Measurements from ENCODE around the gene KNG1.
"Not testable (repeated sequence)": the region's sequence is repeated elsewhere in the genome, so short reads cannot be mapped to it uniquely, and the experiment has no call there.

KNG1 gene

DNA sequence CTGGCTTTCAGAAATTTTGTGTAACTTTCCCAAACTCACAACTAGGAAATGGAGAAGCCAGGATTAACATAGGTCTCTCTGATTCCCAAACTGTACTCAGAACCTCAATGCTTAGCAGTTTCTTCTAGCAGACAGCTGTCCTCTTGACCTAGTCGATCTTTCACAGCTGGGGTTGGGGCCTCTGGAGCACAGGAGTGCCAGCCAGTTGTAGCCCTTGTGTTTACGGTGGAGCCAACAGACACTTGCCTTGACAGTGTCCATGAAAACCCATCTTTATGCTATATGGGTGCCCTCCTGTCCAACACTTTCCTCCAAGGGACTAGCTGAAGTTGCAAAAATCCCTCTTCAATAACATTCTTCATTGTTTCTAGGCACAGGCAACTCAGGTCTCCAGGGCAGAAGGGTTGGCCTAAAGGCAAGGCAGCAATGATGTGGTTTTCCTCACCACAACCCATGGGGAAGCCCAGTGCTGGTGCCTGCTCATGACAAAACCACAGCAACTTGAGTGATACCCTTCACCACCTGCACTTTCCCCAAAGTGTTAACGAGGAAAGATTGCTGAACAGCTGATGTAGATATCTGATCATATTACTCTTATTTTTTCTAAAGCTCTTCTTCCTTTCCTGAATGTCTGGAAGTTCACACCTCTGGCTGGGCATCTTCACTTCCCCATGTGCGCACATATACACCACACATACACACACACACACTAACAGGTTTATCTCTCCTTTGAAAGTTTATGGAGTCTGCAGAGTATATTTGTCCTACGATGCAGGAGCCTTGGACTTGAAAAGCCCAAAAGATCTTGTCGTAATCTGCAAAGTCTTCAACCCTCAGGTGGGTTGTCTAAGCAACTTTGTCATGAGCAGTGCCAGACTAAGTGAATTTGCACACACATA, 11.0 kb upstream of the KNG1 start:
- FAIRE-seq (peak; percentile 90), DNase-seq (ENCODE audit: insufficient read length, low spot score) (no peak)
- no peak for TF ChIP-seq POLR2AphosphoS5 (IDR thresholded peaks at IDR 0.05; ENCODE audit: low read depth, low read length)
- no peak for TF ChIP-seq PAX5 (IDR thresholded peaks at IDR 0.05; ENCODE audit: insufficient read depth, low read length, severe bottlenecking)
- no peak for TF ChIP-seq POLR2A (IDR thresholded peaks at IDR 0.05; ENCODE audit: low read depth, low read length)
- no peak for TF ChIP-seq SPI1 (IDR thresholded peaks at IDR 0.05; ENCODE audit: low read depth, low read length)
- no peak for TF ChIP-seq TAF1 (IDR thresholded peaks at IDR 0.05; ENCODE audit: low read depth, low read length)
- TF ChIP-seq POU2F2 (IDR thresholded peaks at IDR 0.05; ENCODE audit: low read depth, low read length) = no peak

DNA sequence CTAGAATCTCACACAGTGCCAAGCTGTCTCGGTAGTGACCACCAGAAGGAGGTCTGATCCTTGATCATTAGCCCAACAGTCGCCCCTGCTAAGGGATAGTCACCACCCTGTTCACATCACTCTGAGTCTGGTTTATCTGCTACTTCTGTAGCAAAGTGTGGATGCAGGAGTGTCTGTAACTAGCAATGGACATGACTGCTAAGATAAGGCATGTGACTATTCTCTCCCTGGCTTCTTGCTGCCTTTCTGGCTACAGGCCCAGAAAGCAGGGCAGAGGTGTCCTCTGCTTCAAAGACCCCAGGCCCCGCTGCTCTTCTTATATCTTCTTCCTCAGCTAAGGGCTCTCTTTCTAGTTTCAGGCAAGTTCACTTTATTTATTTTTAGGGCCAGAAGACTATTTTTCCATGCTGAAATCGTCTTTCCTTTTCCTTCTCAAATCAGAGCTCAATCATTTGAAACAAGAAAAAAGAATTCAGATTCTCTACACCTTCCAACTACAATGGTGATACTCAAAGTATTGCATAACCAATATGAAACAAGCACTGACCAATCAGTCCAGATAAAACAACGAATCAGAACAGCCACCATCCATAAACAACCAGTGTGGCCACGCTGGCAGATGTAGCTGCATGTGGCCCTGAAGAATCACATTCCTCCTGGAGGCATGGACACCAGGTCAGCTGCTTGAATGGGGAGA, 8.0 kb upstream of the KNG1 start:
- no peak for FAIRE-seq
- no peak for TF ChIP-seq SPI1 (IDR thresholded peaks at IDR 0.05; ENCODE audit: low read depth, low read length)
- no peak for TF ChIP-seq PAX5 (IDR thresholded peaks at IDR 0.05; ENCODE audit: insufficient read depth, low read length, severe bottlenecking)
- no peak for DNase-seq (ENCODE audit: insufficient read length, low spot score)

DNA sequence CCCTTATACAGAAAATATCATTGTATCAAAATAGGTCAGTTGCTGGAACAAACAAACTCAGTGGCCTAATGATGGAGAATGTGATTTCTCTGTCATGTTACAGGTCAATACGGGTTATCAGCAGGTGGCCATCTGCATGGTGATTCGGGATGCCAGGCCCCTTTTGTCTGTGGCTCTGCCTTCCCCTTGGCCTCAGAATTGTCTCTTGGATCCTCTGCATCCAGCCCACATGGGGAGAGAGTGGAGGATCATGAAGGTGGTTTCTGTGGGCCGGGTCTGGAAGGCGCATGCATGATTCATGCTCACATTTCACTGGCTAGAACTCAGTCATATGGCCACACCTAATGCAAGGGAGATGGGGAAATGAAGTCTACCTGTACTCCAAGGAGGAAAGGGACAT, 6.5 kb upstream of the KNG1 start:
- not testable (repeated sequence) for DNase-seq (ENCODE audit: insufficient read length, low spot score); FAIRE-seq

DNA sequence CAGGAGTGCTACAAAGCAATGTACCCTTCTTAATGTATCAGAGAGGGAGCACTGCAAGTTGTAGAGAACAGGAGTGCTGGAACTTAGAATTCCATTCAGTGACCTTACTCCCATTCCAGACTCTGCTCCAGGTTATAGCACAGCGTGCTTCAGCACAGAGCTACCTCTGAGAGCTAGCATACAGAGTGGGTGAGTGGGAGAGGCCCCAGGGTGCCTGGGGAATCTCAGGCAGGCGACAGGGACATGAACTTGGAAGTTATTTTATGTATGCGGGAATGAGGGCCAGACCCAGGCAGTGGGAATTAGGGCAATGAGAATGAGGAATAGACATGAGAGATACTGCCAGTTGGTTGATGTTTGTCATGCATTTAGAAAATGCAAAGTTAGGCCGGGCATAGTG, 3.7 kb upstream of the KNG1 start:
- FAIRE-seq (no peak), DNase-seq (ENCODE audit: insufficient read length, low spot score) (no peak)
- TF ChIP-seq POU2F2 (IDR thresholded peaks at IDR 0.05; ENCODE audit: low read depth, low read length) (no peak), POLR2A (IDR thresholded peaks at IDR 0.05; ENCODE audit: low read depth, low read length) (no peak), POLR2AphosphoS5 (IDR thresholded peaks at IDR 0.05; ENCODE audit: low read depth, low read length) (no peak), PAX5 (IDR thresholded peaks at IDR 0.05; ENCODE audit: insufficient read depth, low read length, severe bottlenecking) (no peak), TAF1 (IDR thresholded peaks at IDR 0.05; ENCODE audit: low read depth, low read length) (no peak)

DNA sequence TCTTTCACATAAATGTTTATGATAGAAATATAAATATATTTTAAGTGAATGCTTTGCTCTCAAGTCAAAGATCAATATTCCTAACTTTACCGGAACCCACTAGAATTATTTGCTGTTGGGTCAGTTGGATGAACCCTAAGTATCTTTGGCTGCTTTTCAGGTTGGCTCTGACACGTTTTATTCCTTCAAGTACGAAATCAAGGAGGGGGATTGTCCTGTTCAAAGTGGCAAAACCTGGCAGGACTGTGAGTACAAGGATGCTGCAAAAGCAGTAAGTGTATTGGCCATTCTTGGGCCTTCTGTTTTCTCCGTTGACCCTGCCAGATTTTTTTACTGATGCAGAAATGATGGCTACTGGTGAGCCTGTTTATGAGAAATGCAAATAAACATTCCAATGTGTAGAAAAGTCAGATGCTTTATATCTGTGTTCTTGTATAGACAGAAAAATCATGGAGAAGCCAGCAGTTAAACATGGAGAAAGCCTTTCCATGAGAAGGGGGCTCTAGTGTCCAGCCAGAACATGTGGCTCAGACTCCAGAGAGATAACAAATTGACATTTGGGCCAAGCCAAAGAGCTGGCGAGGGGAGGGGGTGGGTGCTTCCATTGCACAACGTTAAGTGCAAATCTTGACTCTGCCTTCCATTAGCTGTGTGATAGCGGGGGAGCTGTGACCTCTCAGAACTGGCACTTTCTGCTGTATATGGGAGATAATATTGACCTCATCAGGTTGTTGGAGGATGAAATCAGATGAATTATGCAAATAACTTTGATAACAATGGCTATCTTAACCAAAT, 3.0 kb downstream of the KNG1 start:
- FAIRE-seq (no peak), DNase-seq (ENCODE audit: insufficient read length, low spot score) (no peak)
- TF ChIP-seq SPI1 (IDR thresholded peaks at IDR 0.05; ENCODE audit: low read depth, low read length) = no peak
- TF ChIP-seq POLR2AphosphoS5 (IDR thresholded peaks at IDR 0.05; ENCODE audit: low read depth, low read length) = no peak
- TF ChIP-seq PAX5 (IDR thresholded peaks at IDR 0.05; ENCODE audit: insufficient read depth, low read length, severe bottlenecking) = no peak
- TF ChIP-seq POLR2A (IDR thresholded peaks at IDR 0.05; ENCODE audit: low read depth, low read length) = no peak
- no peak for TF ChIP-seq TAF1 (IDR thresholded peaks at IDR 0.05; ENCODE audit: low read depth, low read length)
- no peak for TF ChIP-seq POU2F2 (IDR thresholded peaks at IDR 0.05; ENCODE audit: low read depth, low read length)

DNA sequence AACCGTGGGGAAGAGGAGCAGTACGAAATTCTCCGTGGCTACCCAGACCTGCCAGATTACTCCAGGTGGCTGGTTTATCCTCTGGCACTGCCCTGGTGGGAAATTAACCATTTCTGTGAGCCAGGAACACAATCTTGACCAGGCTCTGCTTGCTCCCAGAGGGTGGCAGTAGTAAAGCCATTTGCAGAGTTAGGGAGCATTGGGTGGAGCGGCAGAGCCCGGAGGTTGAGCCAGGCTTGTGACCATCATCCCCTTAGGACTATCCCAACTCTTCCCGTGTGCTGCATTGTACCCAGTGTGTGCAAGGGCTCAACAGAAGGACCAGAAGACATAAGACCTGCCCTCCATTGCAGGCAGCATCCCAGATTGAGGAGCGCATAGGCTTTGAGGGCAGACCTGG, 5.3 kb downstream of the KNG1 start:
- no peak for FAIRE-seq
- DNase-seq (ENCODE audit: insufficient read length, low spot score) = no peak
- no peak for TF ChIP-seq SPI1 (IDR thresholded peaks at IDR 0.05; ENCODE audit: low read depth, low read length)
- no peak for TF ChIP-seq TAF1 (IDR thresholded peaks at IDR 0.05; ENCODE audit: low read depth, low read length)
- TF ChIP-seq PAX5 (IDR thresholded peaks at IDR 0.05; ENCODE audit: insufficient read depth, low read length, severe bottlenecking) = no peak
- no peak for TF ChIP-seq POLR2A (IDR thresholded peaks at IDR 0.05; ENCODE audit: low read depth, low read length)
- TF ChIP-seq POLR2AphosphoS5 (IDR thresholded peaks at IDR 0.05; ENCODE audit: low read depth, low read length) = no peak
- TF ChIP-seq POU2F2 (IDR thresholded peaks at IDR 0.05; ENCODE audit: low read depth, low read length) = no peak

DNA sequence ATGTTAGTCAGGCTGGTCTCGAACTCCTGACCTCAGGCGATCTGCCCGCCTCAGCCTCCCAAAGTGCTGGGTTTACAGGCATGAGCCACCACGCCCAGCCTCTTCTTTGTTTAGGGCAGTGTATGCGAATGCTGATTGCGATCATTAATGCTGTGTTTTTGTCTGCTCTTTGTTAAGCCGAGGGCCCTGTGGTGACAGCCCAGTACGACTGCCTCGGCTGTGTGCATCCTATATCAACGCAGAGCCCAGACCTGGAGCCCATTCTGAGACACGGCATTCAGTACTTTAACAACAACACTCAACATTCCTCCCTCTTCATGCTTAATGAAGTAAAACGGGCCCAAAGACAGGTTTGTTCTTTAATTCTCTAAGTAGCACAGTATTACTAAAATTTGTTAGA, 7.8 kb downstream of the KNG1 start:
- TF ChIP-seq TAF1 (IDR thresholded peaks at IDR 0.05; ENCODE audit: low read depth, low read length) = no peak
- TF ChIP-seq POLR2A (IDR thresholded peaks at IDR 0.05; ENCODE audit: low read depth, low read length) = no peak
- no peak for TF ChIP-seq SPI1 (IDR thresholded peaks at IDR 0.05; ENCODE audit: low read depth, low read length)
- TF ChIP-seq POU2F2 (IDR thresholded peaks at IDR 0.05; ENCODE audit: low read depth, low read length) = no peak
- TF ChIP-seq PAX5 (IDR thresholded peaks at IDR 0.05; ENCODE audit: insufficient read depth, low read length, severe bottlenecking) = no peak
- no peak for TF ChIP-seq POLR2AphosphoS5 (IDR thresholded peaks at IDR 0.05; ENCODE audit: low read depth, low read length)
- no peak for FAIRE-seq
- DNase-seq (ENCODE audit: insufficient read length, low spot score) = no peak

DNA sequence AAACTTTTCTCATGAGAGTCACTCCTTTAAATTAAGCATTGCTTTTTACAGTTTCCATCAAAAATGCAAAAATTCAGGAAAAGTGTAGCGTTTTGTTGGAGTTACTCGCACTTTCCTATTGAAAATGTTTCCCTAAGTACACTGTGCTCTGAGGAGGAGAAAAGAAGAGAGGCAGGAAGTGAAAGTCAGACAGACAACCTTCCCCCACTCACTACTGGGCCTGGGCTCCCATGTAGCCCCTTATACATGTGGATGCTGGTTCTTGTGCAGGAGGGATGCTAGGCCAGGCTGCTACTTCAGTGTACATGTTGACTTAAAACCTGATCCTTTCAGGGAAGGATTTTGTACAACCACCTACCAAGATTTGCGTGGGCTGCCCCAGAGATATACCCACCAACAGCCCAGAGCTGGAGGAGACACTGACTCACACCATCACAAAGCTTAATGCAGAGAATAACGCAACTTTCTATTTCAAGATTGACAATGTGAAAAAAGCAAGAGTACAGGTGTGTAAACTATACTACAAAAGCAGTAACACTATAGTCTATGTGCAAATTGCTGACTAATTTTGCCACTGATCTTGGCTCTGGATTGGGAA, 15.1 kb downstream of the KNG1 start:
- TF ChIP-seq POLR2A (IDR thresholded peaks at IDR 0.05; ENCODE audit: low read depth, low read length) (no peak), POLR2AphosphoS5 (IDR thresholded peaks at IDR 0.05; ENCODE audit: low read depth, low read length) (no peak), TAF1 (IDR thresholded peaks at IDR 0.05; ENCODE audit: low read depth, low read length) (no peak), PAX5 (IDR thresholded peaks at IDR 0.05; ENCODE audit: insufficient read depth, low read length, severe bottlenecking) (no peak), POU2F2 (IDR thresholded peaks at IDR 0.05; ENCODE audit: low read depth, low read length) (no peak), SPI1 (IDR thresholded peaks at IDR 0.05; ENCODE audit: low read depth, low read length) (peak; percentile 69; the same call in 1 of the 2 replicates)
- DNase-seq (ENCODE audit: insufficient read length, low spot score) (no peak), FAIRE-seq (no peak)
